Keratinocyte (primary cell): ENCODE results near the gene EEF2K. TPM values are rescaled to one million over a fixed set of nuclear protein-coding genes. Genes with fewer than 3 reads are reported as not detected.

Source experiments
- DNase-seq: peaks from one replicate; pipeline ENCODE4 v3.0.0-alpha.2; 2011; ENCODE audit warnings: low read depth, missing footprints, low spot score
- FAIRE-seq: peaks from 2 replicates; lab custom pipeline; 2011; peaks lifted over from hg19 to GRCh38; lab: Jason Lieb, UNC
- H2AFZ ChIP-seq: 2 replicates; pipeline ENCODE4 v1.6.0; 2012; ENCODE audit warnings: low read length, control low read depth, inconsistent platforms; ENCODE audit not compliant: control insufficient read depth
- H3K27ac ChIP-seq: 2 replicates; pipeline ENCODE4 v1.5.1; 2011; ENCODE audit warnings: low read length; ENCODE audit not compliant: control insufficient read depth, insufficient read depth
- H3K27me3 ChIP-seq: 3 replicates; pipeline ENCODE4 v1.6.0; 2011; ENCODE audit warnings: low read length; ENCODE audit not compliant: control insufficient read depth, insufficient read depth; ENCODE audit errors: extremely low read depth
- H3K36me3 ChIP-seq, 2 experiments: 2 replicates in 1 of 2; 3 replicates in 1 of 2; pipeline ENCODE4 v1.5.1; 2011; ENCODE audit warnings: low read length in 2 of 2, mild to moderate bottlenecking in 1 of 2; ENCODE audit not compliant: control insufficient read depth in 2 of 2, insufficient read depth in 2 of 2; ENCODE audit errors: extremely low read depth in 1 of 2
- H3K4me1 ChIP-seq: 3 replicates; pipeline ENCODE4 v1.5.1; 2011; ENCODE audit warnings: low read length; ENCODE audit not compliant: control insufficient read depth, insufficient read depth; ENCODE audit errors: extremely low read depth
- H3K4me2 ChIP-seq: 3 replicates; pipeline ENCODE4 v1.6.0; 2011; ENCODE audit warnings: low read depth, low read length; ENCODE audit not compliant: control insufficient read depth, insufficient read depth; ENCODE audit errors: extremely low read depth
- H3K4me3 ChIP-seq, 3 experiments: fragments of 200-600 bp in 1 of 3; sonication (generic) in 1 of 3; 2 replicates in 2 of 3; 3 replicates in 1 of 3; pipeline ENCODE4 v1.5.1; 2011 to 2016; ENCODE audit warnings: low read length in 3 of 3, mild to moderate bottlenecking in 3 of 3, control low read depth in 2 of 3, inconsistent platforms in 1 of 3, low read depth in 1 of 3, mixed read lengths in 1 of 3, mixed run types in 1 of 3, moderate library complexity in 1 of 3; ENCODE audit not compliant: control insufficient read depth in 2 of 3, insufficient read depth in 2 of 3; ENCODE audit errors: extremely low read depth in 1 of 3
- H3K79me2 ChIP-seq: 2 replicates; pipeline ENCODE4 v1.6.0; 2012; ENCODE audit warnings: low read length; ENCODE audit not compliant: control insufficient read depth, insufficient read depth
- H3K9ac ChIP-seq: 3 replicates; pipeline ENCODE4 v1.6.0; 2011; ENCODE audit warnings: low read length; ENCODE audit not compliant: control insufficient read depth, insufficient read depth; ENCODE audit errors: extremely low read depth
- H3K9me1 ChIP-seq: 3 replicates; pipeline ENCODE4 v1.6.0; 2011; ENCODE audit warnings: low read length; ENCODE audit not compliant: control insufficient read depth, insufficient read depth; ENCODE audit errors: extremely low read depth
- H3K9me3 ChIP-seq: 2 replicates; pipeline ENCODE4 v1.5.1; 2012; ENCODE audit warnings: low read depth, low read length; ENCODE audit not compliant: control insufficient read depth
- H4K20me1 ChIP-seq: 3 replicates; pipeline ENCODE4 v1.6.0; 2011; ENCODE audit warnings: low read length; ENCODE audit not compliant: control insufficient read depth, insufficient read depth; ENCODE audit errors: extremely low read depth
- EZH2 ChIP-seq: IDR thresholded peaks from one replicate; pipeline ENCODE4 v1.6.1; 2012; ENCODE audit warnings: inconsistent platforms, mild to moderate bottlenecking, low read length, moderate library complexity
- dilution Hi-C: fragments of 300-500 bp; cut with MboI; formaldehyde crosslinking; loops from one replicate; pipeline ENCODE4 v1.7.0; 2020; ENCODE audit warnings: low sequenced_read_pairs; ENCODE audit not compliant: extremely low pct_ligation_motif_present
- polyA plus RNA-seq, 5 experiments: library from polyadenylated mRNA; depleted of rRNA in 3 of 5; stranded (reverse) in 3 of 5; stranded (forward) in 1 of 5; unstranded in 1 of 5; fragments of >200 nt; gene quantifications; 1 replicate in 1 of 5; 2 replicates in 3 of 5; 3 replicates in 1 of 5; pipeline versions ENCODE4 v1.2.1 to v1.2.3, GENCODE V29; 2011 to 2012; ENCODE audit warnings: missing spikeins in 2 of 5, low read depth in 1 of 5, low replicate concordance in 1 of 5
- TF ChIP-seq, protein P1 (sequence below), 3 experiments: IDR thresholded peaks in 1 of 3; conservative IDR thresholded peaks in 1 of 3; optimal IDR thresholded peaks in 1 of 3; 2 replicates in 2 of 3; 3 replicates in 1 of 3; pipeline versions ENCODE3 to v1.5.1; 2011; ENCODE audit warnings: low read length in 3 of 3, mild to moderate bottlenecking in 3 of 3, moderate library complexity in 2 of 3, control low read depth in 1 of 3, inconsistent platforms in 1 of 3; ENCODE audit not compliant: insufficient read depth in 2 of 3; ENCODE audit errors: extremely low read depth in 1 of 3

The EEF2K gene
- polyA plus RNA-seq, 1 donor (not counting 4 experiments of a cell fraction or from before 2014, with no cell fraction given): 7.3 TPM

DNA sequence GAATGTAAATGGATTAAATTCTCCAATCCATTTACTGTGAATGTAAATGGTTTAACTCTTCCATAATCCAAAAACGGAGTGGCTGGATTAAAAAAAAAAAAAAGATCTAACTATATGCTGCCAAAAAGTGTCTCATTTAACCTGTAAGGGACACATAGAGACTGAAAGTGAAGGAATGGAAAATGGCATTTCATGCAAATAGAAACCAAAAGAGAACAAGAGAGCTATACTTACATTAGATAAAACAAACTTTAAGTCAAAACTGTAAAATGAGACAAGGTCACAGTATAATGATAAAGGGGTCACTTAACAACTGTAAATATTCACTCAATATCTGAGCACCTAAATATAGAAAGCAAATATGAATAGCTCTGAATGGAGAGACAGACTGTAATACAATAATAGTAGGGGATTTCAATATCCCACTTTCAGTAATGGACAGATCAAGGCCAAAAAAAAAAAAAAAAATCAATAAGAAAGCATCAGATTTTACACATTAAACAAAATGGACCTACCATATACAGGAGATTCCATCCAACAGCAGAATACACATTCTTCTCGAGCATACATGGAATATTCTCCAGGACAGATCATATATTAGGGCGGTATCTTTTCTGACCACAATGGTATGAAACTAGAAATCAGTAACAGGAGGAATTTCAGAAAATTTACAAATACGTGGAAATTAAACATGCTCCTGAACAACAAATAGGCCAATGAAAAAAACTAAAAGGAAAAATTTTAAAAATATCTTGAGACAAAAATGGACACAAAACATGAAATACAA is 132.0 kb downstream of the EEF2K start:
- H2AFZ ChIP-seq: no peak overlapping the region
- H3K9me1 ChIP-seq: no peaks in the 10 kb centered on the region
- H3K27me3 ChIP-seq: no peaks in the 10 kb centered on the region
- DNase-seq: no peak
- no peaks in the 10 kb centered on the region for H3K4me1 ChIP-seq
- no peak overlapping the region for H3K4me2 ChIP-seq
- no peaks in the 10 kb centered on the region for H3K9me3 ChIP-seq
- H3K4me3 ChIP-seq: no peak overlapping the region
- no peak overlapping the region for H3K27ac ChIP-seq
- H3K9ac ChIP-seq: no peak overlapping the region
- peaks cover 6% of the 10 kb centered on the region for H3K79me2 ChIP-seq
- dilution Hi-C loops: no loop called here
- no peaks in the 10 kb centered on the region for H4K20me1 ChIP-seq
- no peak for FAIRE-seq
- peaks cover 21 to 26% of the 10 kb centered on the region in 2 experiments for H3K36me3 ChIP-seq
- no peak for TF ChIP-seq EZH2
- TF ChIP-seq, protein P1, sequence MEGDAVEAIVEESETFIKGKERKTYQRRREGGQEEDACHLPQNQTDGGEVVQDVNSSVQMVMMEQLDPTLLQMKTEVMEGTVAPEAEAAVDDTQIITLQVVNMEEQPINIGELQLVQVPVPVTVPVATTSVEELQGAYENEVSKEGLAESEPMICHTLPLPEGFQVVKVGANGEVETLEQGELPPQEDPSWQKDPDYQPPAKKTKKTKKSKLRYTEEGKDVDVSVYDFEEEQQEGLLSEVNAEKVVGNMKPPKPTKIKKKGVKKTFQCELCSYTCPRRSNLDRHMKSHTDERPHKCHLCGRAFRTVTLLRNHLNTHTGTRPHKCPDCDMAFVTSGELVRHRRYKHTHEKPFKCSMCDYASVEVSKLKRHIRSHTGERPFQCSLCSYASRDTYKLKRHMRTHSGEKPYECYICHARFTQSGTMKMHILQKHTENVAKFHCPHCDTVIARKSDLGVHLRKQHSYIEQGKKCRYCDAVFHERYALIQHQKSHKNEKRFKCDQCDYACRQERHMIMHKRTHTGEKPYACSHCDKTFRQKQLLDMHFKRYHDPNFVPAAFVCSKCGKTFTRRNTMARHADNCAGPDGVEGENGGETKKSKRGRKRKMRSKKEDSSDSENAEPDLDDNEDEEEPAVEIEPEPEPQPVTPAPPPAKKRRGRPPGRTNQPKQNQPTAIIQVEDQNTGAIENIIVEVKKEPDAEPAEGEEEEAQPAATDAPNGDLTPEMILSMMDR (optimal IDR thresholded peaks at IDR 0.05 in 1 of 3, IDR thresholded peaks at IDR 0.05 in 1 of 3, conservative IDR thresholded peaks at IDR 0.05 in 1 of 3; ENCODE audit: extremely low read depth in 1 of 3, insufficient read depth in 2 of 3, low read length in 3 of 3): no peak

Other genes with a start within 250 kb of the EEF2K start
- gene PDZD9, start 205.2 kb upstream of the EEF2K start, polyA plus RNA-seq: not detected in 3 replicates
- 15.7 to 26.2 TPM (median 16.9 TPM) in 3 replicates for gene MOSMO, start 198.2 kb upstream of the EEF2K start, polyA plus RNA-seq
- gene VWA3A, start 113.7 kb upstream of the EEF2K start, polyA plus RNA-seq: 0.05 TPM in 1 of 3 replicates, not detected in the others
- not detected in 3 replicates for gene SDR42E2, start 43.8 kb upstream of the EEF2K start, polyA plus RNA-seq
- gene POLR3E, start 91.1 kb downstream of the EEF2K start, polyA plus RNA-seq: 38.0 to 83.3 TPM (median 74.0 TPM) in 3 replicates
- 27.3 to 37.1 TPM (median 31.3 TPM) in 3 replicates for gene CDR2, start 168.3 kb downstream of the EEF2K start, polyA plus RNA-seq